NAMALWA (cell line): Measurements from ENCODE around the gene BANK1.
"Not testable (repeated sequence)": the region's sequence is repeated elsewhere in the genome, so short reads cannot be mapped to it uniquely, and the experiment has no call there.

Experiments
- DNase-seq: peaks from one replicate; pipeline ENCODE4 v3.0.0-alpha.2; 2015; ENCODE audit warnings: low spot score

Gene BANK1

GRCh38 chr4:101888472-101888871 lies 97.9 kb downstream of the BANK1 start:
- DNase-seq = no peak

DNA sequence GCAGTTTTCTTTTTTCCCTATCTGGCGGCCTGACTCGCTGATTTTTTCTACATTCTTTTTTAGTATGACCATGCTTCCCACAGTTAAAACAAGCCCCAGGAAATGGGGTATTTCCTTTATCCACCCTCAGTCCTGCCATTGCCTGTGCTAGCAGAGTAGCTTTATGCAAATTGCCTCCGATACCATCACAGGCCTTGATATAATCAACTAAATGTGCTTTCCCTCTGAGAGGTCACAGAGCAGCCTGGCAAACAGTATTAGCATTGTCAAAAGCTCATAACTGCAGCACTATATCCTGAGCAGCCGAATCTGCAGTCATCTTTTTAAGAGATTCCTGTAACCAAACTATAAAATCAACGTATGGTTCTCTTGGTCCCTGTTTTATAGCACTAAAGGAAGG lies 115.0 kb downstream of the BANK1 start:
- not testable (repeated sequence) for DNase-seq

DNA sequence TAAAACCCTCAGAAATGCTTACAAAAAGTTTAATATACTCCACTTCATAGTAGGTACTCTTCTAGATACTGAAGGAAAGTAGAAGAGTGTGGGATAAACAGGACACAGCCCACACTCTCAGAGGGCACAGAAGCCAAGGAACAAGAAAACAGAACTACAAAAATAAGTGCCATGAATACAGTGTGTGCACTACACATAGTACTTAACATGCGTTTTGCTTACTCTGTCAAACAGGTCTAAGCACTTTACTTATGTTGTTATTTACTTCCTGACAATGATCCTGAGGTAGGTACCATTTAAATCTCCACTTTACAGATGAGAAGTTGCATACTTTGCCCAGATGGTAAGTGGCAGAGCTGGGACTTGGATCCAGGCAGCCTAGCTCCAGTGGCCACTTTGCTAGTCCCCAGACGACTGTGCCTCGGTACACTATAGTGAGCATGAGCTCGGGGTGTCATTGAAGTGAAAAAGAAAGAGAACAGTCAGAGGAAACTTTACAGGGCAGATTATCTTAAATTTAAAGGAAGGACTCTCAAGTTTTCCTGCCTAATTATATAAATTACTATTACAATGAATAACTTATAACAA lies 120.3 kb downstream of the BANK1 start:
- DNase-seq = no peak

DNA sequence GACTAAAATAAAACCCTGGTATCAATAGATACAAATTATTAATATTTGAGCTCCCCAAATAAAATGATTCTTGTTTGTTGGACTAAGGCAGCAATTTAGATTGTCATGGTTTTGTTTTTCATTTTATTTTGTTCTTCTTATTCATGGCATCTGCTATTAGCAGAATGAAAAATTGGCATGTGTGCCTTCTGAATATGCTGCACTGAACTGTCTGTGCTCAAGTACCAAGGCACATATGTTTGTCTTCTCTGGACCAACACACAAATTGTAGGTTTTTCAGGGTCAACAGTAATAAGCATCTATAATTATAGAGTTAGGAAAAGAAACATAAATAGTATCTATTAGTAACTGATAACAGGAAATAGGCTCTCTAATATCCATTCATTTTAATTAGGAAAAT lies 121.1 kb downstream of the BANK1 start:
- no peak for DNase-seq

DNA sequence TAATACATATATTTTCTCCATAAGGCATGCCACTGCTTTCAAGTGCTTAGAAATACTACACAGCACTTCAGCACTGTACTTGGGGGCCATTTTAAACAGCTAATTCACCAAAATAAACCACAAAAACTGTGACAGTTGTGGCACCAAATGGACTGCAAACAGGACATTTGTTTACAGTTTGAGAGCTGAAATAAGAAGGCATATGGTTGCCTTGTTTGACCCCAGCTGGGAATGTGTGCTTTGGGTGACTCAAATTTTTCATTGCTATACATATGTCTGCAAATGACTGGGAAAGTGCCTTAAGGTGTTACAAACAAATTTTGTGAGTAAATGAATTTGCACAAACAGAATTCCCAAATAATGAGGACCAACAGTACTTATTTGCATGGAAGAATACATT lies 124.2 kb downstream of the BANK1 start:
- no peak for DNase-seq

GRCh38 chr4:101919373-101919977 lies 128.9 kb downstream of the BANK1 start:
- no peak for DNase-seq

GRCh38 chr4:101921370-101921769 lies 130.8 kb downstream of the BANK1 start:
- DNase-seq = no peak

GRCh38 chr4:101931619-101932018 lies 141.1 kb downstream of the BANK1 start:
- no peak for DNase-seq

DNA sequence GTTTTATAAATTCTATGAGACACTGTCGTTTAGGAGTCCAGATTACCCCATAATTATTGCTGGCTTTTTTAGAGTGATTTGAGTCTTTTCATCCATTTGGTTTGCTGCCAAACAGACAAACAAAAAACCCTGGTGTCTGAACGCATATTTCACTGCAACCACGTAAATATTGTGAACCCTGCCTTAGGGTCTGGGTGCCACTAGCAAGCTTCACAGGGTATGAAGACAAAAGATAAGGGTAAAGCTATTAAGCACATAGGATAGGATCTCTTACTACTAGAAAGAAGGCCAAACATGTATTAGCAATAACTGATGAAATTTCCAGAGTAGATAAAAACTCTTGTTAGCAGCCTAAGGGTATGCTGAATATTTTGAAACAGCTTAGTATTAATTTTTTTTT lies 143.3 kb downstream of the BANK1 start:
- DNase-seq = no peak

- no peak for DNase-seq
Observed at GRCh38 chr4:101938836-101939235, 148.3 kb downstream of the BANK1 start.

DNA sequence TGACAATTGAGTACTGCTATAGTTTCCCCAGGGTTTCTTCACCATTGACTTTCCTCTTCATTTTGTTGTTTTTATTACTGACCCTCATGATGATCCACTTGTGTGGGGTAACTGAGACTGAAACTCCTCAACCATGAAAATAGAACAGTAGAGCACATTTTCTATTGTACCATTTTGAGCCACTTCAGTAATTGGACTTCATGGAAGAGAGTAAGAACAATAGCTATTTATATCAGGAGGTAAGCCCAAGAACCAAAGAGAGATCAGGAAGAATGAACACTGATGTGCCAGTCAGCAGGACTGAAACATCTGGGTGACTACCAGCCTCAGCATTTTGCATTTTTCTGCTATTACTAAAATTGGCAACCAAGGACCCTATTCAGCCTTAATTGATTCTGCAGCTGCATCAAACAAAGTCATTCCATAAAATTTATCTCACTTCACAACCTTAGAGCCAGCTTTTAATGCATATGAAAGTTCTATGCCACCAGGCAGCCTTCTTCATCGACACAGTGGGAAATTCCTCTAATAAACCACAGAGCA lies 151.4 kb downstream of the BANK1 start:
- DNase-seq = no peak

DNA sequence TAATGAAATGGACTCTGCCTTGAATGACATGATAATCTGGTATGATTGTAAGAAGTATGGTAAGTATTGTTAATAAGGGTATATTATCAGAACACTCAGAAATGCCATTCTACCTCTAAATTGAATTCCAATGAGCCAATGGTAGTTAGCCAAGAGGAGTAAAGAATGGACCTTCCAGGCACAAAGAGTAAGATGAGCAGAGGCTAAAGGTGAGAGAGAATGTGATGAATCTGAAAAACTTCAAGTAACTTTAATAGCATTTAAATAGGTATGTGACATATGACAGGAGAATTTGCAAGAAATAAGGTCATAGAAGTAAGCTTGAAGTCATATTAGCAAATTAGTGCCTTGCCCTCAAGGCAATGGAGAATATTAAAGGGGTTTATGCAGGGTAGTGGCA lies 152.4 kb downstream of the BANK1 start:
- DNase-seq = no peak

GRCh38 chr4:101944649-101945048 lies 154.1 kb downstream of the BANK1 start:
- DNase-seq = no peak

- DNase-seq = no peak
Observed at GRCh38 chr4:101948055-101948454, 157.5 kb downstream of the BANK1 start.

DNA sequence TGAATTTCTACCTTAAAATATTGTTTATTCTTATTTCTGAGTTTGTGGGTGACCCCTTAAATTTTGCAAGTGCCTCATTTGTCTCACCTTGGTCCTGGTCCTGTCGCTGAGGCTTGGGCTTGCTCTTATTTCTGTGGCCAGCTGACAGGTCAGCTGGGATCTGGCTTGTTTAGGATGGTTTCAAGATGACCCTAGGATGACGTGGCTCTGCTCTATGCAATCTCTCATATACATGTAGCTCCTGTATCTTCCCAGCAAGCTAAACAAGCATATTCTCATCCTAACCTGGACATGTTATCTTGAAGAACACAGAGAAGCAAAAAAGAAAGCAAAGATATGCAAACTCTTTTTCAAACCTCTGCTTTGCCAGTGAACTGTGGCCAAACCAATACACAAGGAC lies 158.4 kb downstream of the BANK1 start:
- DNase-seq = no peak

GRCh38 chr4:101950258-101950979 lies 159.9 kb downstream of the BANK1 start:
- no peak for DNase-seq

DNA sequence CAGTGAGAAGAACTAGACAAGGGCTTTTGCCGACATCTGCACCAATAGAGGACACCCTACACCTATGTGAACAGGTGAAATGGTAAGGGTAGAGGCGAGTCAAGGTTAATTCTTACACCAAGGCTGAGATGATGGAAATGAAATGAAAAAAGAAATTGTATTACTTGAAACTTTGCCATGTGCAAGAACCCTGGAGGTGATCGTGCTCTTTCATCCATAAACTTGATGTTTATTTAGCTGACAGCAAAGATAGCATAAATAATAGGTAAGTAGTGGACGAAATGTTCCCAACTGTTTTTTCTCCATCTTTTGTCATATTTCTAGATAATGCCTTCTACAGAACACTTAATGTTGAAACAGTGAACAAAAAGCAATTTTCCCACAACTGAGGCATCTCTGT lies 162.5 kb downstream of the BANK1 start:
- DNase-seq = no peak

- DNase-seq = no peak
Observed at GRCh38 chr4:101953949-101954348, 163.4 kb downstream of the BANK1 start.

DNA sequence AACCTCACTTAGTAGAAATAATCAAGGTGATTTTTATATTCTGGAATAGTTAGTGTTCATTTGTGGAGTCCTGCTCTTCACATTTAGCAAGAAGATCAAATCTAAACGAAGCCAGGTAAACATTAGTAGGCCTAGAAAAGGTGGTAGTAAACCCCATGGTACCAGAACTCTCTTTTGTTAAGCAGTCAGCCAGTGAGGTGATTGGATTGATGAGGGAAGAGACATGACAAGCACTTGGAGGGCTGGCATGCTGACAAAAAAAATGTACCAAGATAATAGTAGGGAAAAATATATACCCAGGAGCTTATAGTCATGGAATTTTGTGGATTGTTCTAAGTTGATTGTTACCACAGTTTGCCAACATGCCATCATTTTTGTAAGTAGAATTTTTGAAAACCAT lies 163.8 kb downstream of the BANK1 start:
- no peak for DNase-seq

GRCh38 chr4:101954975-101955678 lies 164.6 kb downstream of the BANK1 start:
- peak; percentile 8 for DNase-seq

DNA sequence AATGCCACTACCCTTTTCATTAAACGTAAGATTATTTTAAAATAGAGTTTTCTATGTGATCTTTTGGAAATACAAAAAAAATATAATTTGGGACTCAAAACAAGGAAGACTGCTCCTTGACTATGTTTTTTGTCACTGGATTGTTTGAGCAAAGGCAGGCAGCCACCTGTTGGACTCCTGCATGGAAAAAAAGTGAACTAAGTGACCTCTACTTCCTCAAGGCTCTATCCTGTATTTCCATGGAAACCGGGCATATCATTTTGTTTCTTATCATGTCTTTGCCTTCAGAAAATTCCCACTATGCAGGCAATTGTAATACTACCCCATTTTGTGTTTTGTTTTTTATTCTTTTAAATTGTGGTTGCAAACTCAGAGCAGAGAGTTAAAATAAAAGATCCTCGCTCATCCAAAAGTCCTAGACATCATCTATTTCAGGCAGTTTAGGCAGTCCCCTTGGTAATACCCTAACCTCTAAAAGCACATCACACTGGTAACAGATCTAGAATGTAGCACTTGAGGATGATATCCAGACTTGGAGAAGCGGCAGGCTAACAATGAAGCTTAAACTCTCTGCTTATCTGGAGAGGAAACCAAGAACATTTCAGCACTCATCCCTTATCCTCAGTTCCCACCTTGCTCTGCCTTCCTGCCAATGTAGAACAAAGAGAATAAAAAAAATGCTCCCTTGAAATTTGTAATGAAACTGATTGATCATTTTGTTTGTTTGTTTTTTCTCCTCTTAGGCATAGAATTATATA lies 165.7 kb downstream of the BANK1 start:
- DNase-seq = no peak

- DNase-seq = no peak
Observed at GRCh38 chr4:101958547-101958946, 168.0 kb downstream of the BANK1 start.
